DND-41 (cell line): ENCODE results near the gene DUOXA2.
"Not testable (repeated sequence)": the region's sequence is repeated elsewhere in the genome, so short reads cannot be mapped to it uniquely, and the experiment has no call there.

Experiments
- ATAC-seq: fragments of 200-7000 bp; cut with Tn5 transposase; 3 replicates; pipeline ENCODE4 v1.9.1; 2021; ENCODE audit warnings: low read depth; ENCODE audit not compliant: insufficient read depth
- DNase-seq: peaks from one replicate; pipeline ENCODE4 v3.0.0-alpha.2; 2020
- H2AFZ ChIP-seq: 2 replicates; pipeline ENCODE4 v1.6.0; 2012; ENCODE audit warnings: low read depth, low read length
- H3K27ac ChIP-seq: 2 replicates; pipeline ENCODE4 v1.5.1; 2012; ENCODE audit warnings: low read length, inconsistent platforms
- H3K27me3 ChIP-seq: fragments of 200-600 bp; sonication (generic); 2 replicates; pipeline ENCODE4 v1.6.0; 2012; ENCODE audit warnings: low read length, mild to moderate bottlenecking, inconsistent platforms; ENCODE audit not compliant: insufficient read depth, poor library complexity
- H3K36me3 ChIP-seq: 2 replicates; pipeline ENCODE4 v1.5.1; 2012; ENCODE audit warnings: low read length, inconsistent platforms; ENCODE audit not compliant: insufficient read depth
- H3K4me1 ChIP-seq: 2 replicates; pipeline ENCODE4 v1.5.1; 2012; ENCODE audit warnings: mild to moderate bottlenecking, low read length; ENCODE audit not compliant: insufficient read depth
- H3K4me2 ChIP-seq: 2 replicates; pipeline ENCODE4 v1.6.0; 2012; ENCODE audit warnings: mild to moderate bottlenecking, moderate library complexity, low read length, inconsistent platforms; ENCODE audit not compliant: insufficient read depth
- H3K4me3 ChIP-seq, 2 experiments: fragments of 200-600 bp in 1 of 2; shearing (Covaris generic) in 1 of 2; 2 replicates each; pipeline ENCODE4 v1.5.1; 2012 to 2016; ENCODE audit warnings: inconsistent platforms in 2 of 2, low read length in 2 of 2, mild to moderate bottlenecking in 2 of 2, low read depth in 1 of 2, moderate library complexity in 1 of 2
- H3K79me2 ChIP-seq: 2 replicates; pipeline ENCODE4 v1.6.0; 2012; ENCODE audit warnings: low read length, inconsistent platforms; ENCODE audit not compliant: insufficient read depth
- H3K9ac ChIP-seq: 2 replicates; pipeline ENCODE4 v1.6.0; 2012; ENCODE audit warnings: low read depth, mild to moderate bottlenecking, inconsistent platforms, low read length, moderate library complexity
- H3K9me3 ChIP-seq: 2 replicates; pipeline ENCODE4 v1.5.1; 2012; ENCODE audit warnings: low read length, moderate library complexity, mild to moderate bottlenecking, inconsistent platforms; ENCODE audit not compliant: insufficient read depth, severe bottlenecking
- H4K20me1 ChIP-seq: 2 replicates; pipeline ENCODE4 v1.6.0; 2012; ENCODE audit warnings: low read length; ENCODE audit not compliant: insufficient read depth
- EZH2 ChIP-seq: IDR thresholded peaks from 3 replicates; pipeline ENCODE4 v1.6.1; 2012; ENCODE audit warnings: borderline replicate concordance, low read depth, mild to moderate bottlenecking, moderate library complexity, low read length, inconsistent platforms; ENCODE audit not compliant: severe bottlenecking
- TF ChIP-seq, protein P1 (sequence below): IDR thresholded peaks from 2 replicates; pipeline ENCODE4 v1.5.1; 2012; ENCODE audit warnings: borderline replicate concordance, low read length, moderate library complexity, mild to moderate bottlenecking; ENCODE audit not compliant: poor library complexity, severe bottlenecking; ENCODE audit errors: extremely low read depth

Gene DUOXA2

DNA sequence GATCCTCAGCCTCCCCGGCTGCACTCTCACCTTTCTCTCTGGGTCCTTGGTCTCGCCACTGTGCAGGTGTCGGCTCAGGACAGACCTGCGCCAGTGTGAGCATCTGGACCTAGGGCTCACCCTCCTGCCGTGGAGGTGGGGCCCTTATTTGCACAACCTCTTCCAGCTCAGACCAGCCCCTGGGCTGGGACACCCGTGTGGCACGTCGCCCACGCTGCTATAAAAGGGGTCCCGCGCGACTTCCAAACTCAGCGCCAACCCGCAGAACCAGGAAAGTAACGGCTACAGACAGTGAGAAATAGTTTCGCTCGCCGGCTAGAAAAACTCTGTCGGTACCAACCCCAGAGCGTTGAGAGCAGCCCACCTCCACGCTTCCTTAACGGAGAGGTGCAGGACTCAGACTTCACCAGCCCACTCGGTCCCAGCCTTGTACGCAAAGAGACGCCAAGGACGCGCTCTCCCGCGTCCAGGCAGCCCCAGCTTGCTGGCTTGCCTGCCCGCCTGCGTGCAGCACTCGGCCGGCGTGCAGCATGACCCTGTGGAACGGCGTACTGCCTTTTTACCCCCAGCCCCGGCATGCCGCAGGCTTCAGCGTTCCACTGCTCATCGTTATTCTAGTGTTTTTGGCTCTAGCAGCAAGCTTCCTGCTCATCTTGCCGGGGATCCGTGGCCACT is at the start of gene DUOXA2, which contains the start of gene DUOX2:
Gene DUOXA2, plus strand, starts transcription at position 251 of the 675 bp plus-strand sequence. Its CDS starts 280 bp downstream, at position 531.
Gene DUOX2, minus strand, starts transcription at position 97 of the 675 bp plus-strand sequence. CDS start 761 bp downstream, outside the sequence.
- no peak for DNase-seq
- Histone ChIP-seq H4K20me1 (no peaks in the 10 kb centered on the region), H3K79me2 (no peaks in the 10 kb centered on the region), H3K27me3 (no peaks in the 10 kb centered on the region), H2AFZ (no peak within 1 kb of the TSS), H3K4me3 (no peak within 1 kb of the TSS), H3K27ac (no peak within 1 kb of the TSS), H3K9me3 (no peaks in the 10 kb centered on the region), H3K4me2 (no peak within 1 kb of the TSS), H3K36me3 (no peaks in the 10 kb centered on the region), H3K4me1 (peaks cover 3% of the 10 kb centered on the region; the same call in 1 of the 2 replicates), H3K9ac (no peak within 1 kb of the TSS)
- no peak for ATAC-seq
- no peak for TF ChIP-seq EZH2
- TF ChIP-seq, protein P1, sequence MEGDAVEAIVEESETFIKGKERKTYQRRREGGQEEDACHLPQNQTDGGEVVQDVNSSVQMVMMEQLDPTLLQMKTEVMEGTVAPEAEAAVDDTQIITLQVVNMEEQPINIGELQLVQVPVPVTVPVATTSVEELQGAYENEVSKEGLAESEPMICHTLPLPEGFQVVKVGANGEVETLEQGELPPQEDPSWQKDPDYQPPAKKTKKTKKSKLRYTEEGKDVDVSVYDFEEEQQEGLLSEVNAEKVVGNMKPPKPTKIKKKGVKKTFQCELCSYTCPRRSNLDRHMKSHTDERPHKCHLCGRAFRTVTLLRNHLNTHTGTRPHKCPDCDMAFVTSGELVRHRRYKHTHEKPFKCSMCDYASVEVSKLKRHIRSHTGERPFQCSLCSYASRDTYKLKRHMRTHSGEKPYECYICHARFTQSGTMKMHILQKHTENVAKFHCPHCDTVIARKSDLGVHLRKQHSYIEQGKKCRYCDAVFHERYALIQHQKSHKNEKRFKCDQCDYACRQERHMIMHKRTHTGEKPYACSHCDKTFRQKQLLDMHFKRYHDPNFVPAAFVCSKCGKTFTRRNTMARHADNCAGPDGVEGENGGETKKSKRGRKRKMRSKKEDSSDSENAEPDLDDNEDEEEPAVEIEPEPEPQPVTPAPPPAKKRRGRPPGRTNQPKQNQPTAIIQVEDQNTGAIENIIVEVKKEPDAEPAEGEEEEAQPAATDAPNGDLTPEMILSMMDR = no peak

DNA sequence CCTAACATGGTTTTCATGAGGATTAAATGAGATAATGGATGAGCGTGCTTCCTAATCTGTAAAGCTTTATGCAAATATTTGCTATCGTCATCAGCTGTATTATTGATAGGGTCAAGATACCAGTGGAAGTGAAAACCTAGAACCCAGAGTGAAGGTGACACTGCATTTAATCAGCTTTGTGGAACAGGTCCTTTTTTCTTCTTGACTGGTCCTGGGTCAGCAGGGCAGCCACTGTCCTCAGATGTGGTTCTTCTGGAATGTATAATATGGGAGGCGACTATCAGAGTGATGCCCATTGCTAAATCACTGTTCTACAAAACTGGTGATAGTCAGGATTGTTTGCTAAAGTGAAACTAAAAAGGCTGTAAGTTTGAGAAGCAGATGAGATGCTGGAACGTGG is 49.7 kb upstream of the DUOXA2 start:
- Histone ChIP-seq H3K4me1 (peaks cover 4% of the 10 kb centered on the region), H3K79me2 (no peaks in the 10 kb centered on the region), H3K27ac (no peak overlapping the region), H3K9me3 (no peaks in the 10 kb centered on the region), H2AFZ (no peak overlapping the region), H3K4me3 (no peak overlapping the region), H3K9ac (no peak overlapping the region), H4K20me1 (no peaks in the 10 kb centered on the region), H3K36me3 (peaks cover 16% of the 10 kb centered on the region; the same call in 1 of the 2 replicates), H3K4me2 (no peak overlapping the region), H3K27me3 (no peaks in the 10 kb centered on the region)
- DNase-seq (no peak), ATAC-seq (no peak)
- no peak for TF ChIP-seq EZH2
- TF ChIP-seq, protein P1 = no peak

DNA sequence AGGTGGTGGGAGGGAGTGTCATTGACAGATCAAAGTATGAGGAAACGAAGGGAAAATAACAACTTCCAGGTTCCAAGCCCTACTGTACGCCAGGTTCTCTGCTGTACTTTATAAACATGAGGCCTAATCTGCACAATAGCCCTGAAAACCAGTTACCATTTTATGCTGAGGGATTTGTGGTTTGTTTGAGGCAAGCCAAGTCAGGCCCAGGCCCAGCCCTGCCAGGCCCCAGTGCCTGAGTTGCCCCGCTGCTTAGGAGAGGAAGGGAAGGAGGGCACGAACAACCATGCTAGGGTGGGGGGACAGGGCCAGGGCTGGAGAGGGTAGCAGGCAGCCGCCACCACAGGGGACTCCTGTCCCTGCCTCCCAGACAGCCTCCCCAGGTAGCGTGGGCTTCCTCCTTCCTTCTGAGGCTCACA is 44.2 kb upstream of the DUOXA2 start:
- H3K27me3 ChIP-seq, H3K79me2 ChIP-seq, H3K4me1 ChIP-seq, H3K4me3 ChIP-seq, H4K20me1 ChIP-seq, H3K4me2 ChIP-seq, H3K9ac ChIP-seq, H2AFZ ChIP-seq, H3K9me3 ChIP-seq, DNase-seq: not testable (repeated sequence)
- peak; percentile 92 for ATAC-seq
- Histone ChIP-seq H3K27ac (peak overlapping the region; percentile 82), H3K36me3 (peaks cover 24% of the 10 kb centered on the region; the same call in 1 of the 2 replicates)

DNA sequence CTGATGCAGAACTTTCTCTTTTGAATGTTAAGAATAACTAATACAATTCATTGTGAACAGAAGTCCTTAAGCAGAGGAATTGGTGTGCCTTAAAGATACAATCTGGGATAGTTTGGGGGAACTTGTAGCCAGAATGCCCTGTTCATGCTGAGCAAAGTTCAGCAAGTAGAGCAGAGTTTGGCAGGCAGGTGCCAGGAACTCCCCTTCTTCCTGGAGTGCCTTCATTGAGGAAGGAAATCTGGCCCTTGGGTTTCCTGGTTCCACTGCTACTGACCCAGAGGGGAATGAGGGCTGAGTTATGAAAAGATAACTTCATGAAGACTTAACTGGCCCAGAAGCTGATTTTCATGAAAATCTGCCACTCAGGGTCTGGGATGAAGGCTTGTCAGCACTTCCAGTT is 40.5 kb upstream of the DUOXA2 start:
- H3K27me3 ChIP-seq, H3K4me3 ChIP-seq, H3K9ac ChIP-seq, H3K4me1 ChIP-seq, ATAC-seq, H3K4me2 ChIP-seq, H3K27ac ChIP-seq, DNase-seq, H3K79me2 ChIP-seq, H2AFZ ChIP-seq, H3K9me3 ChIP-seq, H4K20me1 ChIP-seq: not testable (repeated sequence)
- H3K36me3 ChIP-seq = peaks cover 17% of the 10 kb centered on the region; the same call in 1 of the 2 replicates

DNA sequence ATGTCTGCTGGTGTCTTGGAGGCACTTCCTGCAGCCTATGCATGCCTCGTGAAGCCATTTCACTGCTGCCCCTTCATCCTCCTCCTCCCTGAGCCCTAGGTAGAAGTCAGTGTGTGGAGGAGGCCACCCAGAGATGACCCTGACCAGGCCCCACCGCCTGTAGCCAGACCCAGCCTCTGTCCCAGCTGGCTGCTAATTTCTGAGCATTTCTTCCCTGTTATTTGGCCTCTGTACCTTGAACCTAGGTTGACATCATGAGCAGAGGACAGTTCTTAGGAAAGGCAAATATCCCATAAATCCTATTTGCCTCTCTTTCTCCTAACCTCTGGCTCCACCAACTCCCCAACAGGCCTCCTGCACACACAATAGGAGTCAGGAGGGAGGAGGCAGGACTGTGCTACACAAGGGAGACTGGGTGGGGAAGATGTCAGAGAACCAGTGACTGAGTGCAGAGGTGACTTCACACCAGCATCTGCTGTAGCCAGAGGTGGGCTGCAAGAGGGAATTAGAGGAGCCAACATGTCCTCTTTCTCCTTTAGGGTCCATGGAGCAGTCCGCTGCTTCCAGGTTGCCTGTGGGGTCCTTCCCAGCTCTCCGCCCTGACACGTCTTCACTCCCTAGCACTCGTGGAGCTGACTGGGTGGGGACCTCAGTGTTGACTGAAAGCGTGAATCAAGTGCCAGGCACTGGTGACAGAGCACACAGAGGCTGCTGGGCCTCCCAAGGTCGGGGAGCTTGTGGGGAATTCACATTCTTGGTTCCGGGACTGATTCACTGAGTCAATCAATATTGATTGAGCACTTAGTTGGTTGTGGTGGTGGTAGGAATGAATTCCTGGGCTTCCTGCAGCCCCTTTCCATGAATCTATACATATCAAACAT is 38.4 kb upstream of the DUOXA2 start:
- H3K4me1 ChIP-seq, ATAC-seq, H3K9ac ChIP-seq, H3K79me2 ChIP-seq, H3K4me3 ChIP-seq, H3K36me3 ChIP-seq, DNase-seq, H2AFZ ChIP-seq, H3K9me3 ChIP-seq, H3K27ac ChIP-seq, H3K4me2 ChIP-seq, H4K20me1 ChIP-seq, H3K27me3 ChIP-seq: not testable (repeated sequence)

DNA sequence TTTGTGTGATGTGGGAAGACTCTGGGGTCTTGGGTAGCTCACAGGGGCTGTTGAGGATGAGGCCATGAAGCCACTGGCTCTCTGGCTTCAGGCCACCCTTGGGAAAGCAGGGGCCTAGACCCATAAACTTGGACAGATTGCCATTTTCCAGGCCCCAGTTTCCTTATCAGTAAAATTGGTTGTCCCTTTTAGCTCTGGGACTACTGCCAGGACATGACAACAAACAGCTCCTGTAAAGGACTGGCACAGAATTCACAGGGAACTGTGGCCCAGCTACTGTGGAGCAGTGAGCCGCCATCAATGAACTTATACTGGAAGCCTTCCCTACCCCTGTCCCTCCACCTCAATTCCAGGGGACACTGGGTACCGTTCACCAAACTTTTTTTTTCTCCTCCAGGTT is 36.7 kb upstream of the DUOXA2 start:
- not testable (repeated sequence) for H3K27ac ChIP-seq, H3K9me3 ChIP-seq, H2AFZ ChIP-seq, DNase-seq, H3K4me2 ChIP-seq, H3K36me3 ChIP-seq, H3K4me1 ChIP-seq, H4K20me1 ChIP-seq, H3K9ac ChIP-seq, H3K79me2 ChIP-seq, H3K4me3 ChIP-seq, ATAC-seq, H3K27me3 ChIP-seq
